ENCODE data around the gene PNPLA1. TPM values are rescaled to one million over a fixed set of nuclear protein-coding genes. Genes with fewer than 3 reads are reported as not detected.

The PNPLA1 gene
- polyA plus RNA-seq, 1 donor (not counting 4 experiments of a cell fraction or from before 2014, with no cell fraction given): 0.14 TPM

- no peaks in the 10 kb centered on the region for H3K9me1 ChIP-seq (ENCODE audit: control insufficient read depth, extremely low read depth, insufficient read depth, low read length)
- H3K4me3 ChIP-seq (ENCODE audit: control insufficient read depth in 2 of 3, extremely low read depth in 1 of 3, insufficient read depth in 2 of 3, low read depth in 1 of 3, low read length in 3 of 3): no peak overlapping the region
- H3K36me3 ChIP-seq (ENCODE audit: control insufficient read depth in 2 of 2, extremely low read depth in 1 of 2, insufficient read depth in 2 of 2, low read length in 2 of 2): no peaks in the 10 kb centered on the region
- no peak overlapping the region for H2AFZ ChIP-seq (ENCODE audit: control insufficient read depth, low read length)
- H3K4me2 ChIP-seq (ENCODE audit: control insufficient read depth, extremely low read depth, insufficient read depth, low read depth, low read length): no peak overlapping the region
- H3K79me2 ChIP-seq (ENCODE audit: control insufficient read depth, insufficient read depth, low read length): no peaks in the 10 kb centered on the region
- no peak overlapping the region for H3K27ac ChIP-seq (ENCODE audit: control insufficient read depth, insufficient read depth, low read length)
- peaks cover 45% of the 10 kb centered on the region for H3K27me3 ChIP-seq (ENCODE audit: control insufficient read depth, extremely low read depth, insufficient read depth, low read length)
- H3K9me3 ChIP-seq (ENCODE audit: control insufficient read depth, low read depth, low read length): no peaks in the 10 kb centered on the region
- no peaks in the 10 kb centered on the region for H4K20me1 ChIP-seq (ENCODE audit: control insufficient read depth, extremely low read depth, insufficient read depth, low read length)
- no peak for FAIRE-seq
- no peaks in the 10 kb centered on the region for H3K4me1 ChIP-seq (ENCODE audit: control insufficient read depth, extremely low read depth, insufficient read depth, low read length)
- DNase-seq (ENCODE audit: low read depth, low spot score): no peak
- dilution Hi-C loops (cut with MboI; ENCODE audit: extremely low pct_ligation_motif_present, low sequenced_read_pairs): no loop called here
- TF ChIP-seq EZH2 (IDR thresholded peaks at IDR 0.05; ENCODE audit: low read length) (no peak), CTCF (optimal IDR thresholded peaks at IDR 0.05 in 1 of 3, IDR thresholded peaks at IDR 0.05 in 1 of 3, conservative IDR thresholded peaks at IDR 0.05 in 1 of 3; ENCODE audit: extremely low read depth in 1 of 3, insufficient read depth in 2 of 3, low read length in 3 of 3) (no peak)
- H3K9ac ChIP-seq (ENCODE audit: control insufficient read depth, extremely low read depth, insufficient read depth, low read length): no peak overlapping the region
These were observed 60.0 kb downstream of the PNPLA1 start for GRCh38 chr6:36329798-36330291.

GRCh38 chr6:36330366-36330765 lies 60.5 kb downstream of the PNPLA1 start:
- H3K9me1 ChIP-seq (ENCODE audit: control insufficient read depth, extremely low read depth, insufficient read depth, low read length): no peaks in the 10 kb centered on the region
- H3K4me2 ChIP-seq (ENCODE audit: control insufficient read depth, extremely low read depth, insufficient read depth, low read depth, low read length): no peak overlapping the region
- no peak overlapping the region for H2AFZ ChIP-seq (ENCODE audit: control insufficient read depth, low read length)
- no peak overlapping the region for H3K4me3 ChIP-seq (ENCODE audit: control insufficient read depth in 2 of 3, extremely low read depth in 1 of 3, insufficient read depth in 2 of 3, low read depth in 1 of 3, low read length in 3 of 3)
- TF ChIP-seq EZH2 (IDR thresholded peaks at IDR 0.05; ENCODE audit: low read length) (no peak), CTCF (optimal IDR thresholded peaks at IDR 0.05 in 1 of 3, IDR thresholded peaks at IDR 0.05 in 1 of 3, conservative IDR thresholded peaks at IDR 0.05 in 1 of 3; ENCODE audit: extremely low read depth in 1 of 3, insufficient read depth in 2 of 3, low read length in 3 of 3) (no peak)
- no peak overlapping the region for H3K9ac ChIP-seq (ENCODE audit: control insufficient read depth, extremely low read depth, insufficient read depth, low read length)
- dilution Hi-C loops (cut with MboI; ENCODE audit: extremely low pct_ligation_motif_present, low sequenced_read_pairs): no loop called here
- H4K20me1 ChIP-seq (ENCODE audit: control insufficient read depth, extremely low read depth, insufficient read depth, low read length): no peaks in the 10 kb centered on the region
- no peaks in the 10 kb centered on the region for H3K79me2 ChIP-seq (ENCODE audit: control insufficient read depth, insufficient read depth, low read length)
- H3K27ac ChIP-seq (ENCODE audit: control insufficient read depth, insufficient read depth, low read length): no peak overlapping the region
- H3K27me3 ChIP-seq (ENCODE audit: control insufficient read depth, extremely low read depth, insufficient read depth, low read length): peaks cover 41% of the 10 kb centered on the region
- no peaks in the 10 kb centered on the region for H3K9me3 ChIP-seq (ENCODE audit: control insufficient read depth, low read depth, low read length)
- no peaks in the 10 kb centered on the region for H3K4me1 ChIP-seq (ENCODE audit: control insufficient read depth, extremely low read depth, insufficient read depth, low read length)
- no peaks in the 10 kb centered on the region for H3K36me3 ChIP-seq (ENCODE audit: control insufficient read depth in 2 of 2, extremely low read depth in 1 of 2, insufficient read depth in 2 of 2, low read length in 2 of 2)
- FAIRE-seq (no peak), DNase-seq (ENCODE audit: low read depth, low spot score) (no peak)

Measured in keratinocyte (primary cell).